HepG2 (cell line): ENCODE results near the gene CNIH3. TPM values are rescaled to one million over a fixed set of nuclear protein-coding genes. Genes with fewer than 3 reads are reported as not detected.

Experiments used
- ATAC-seq: fragments of 200-7000 bp; cut with Tn5 transposase; 3 replicates; pipeline ENCODE4 v1.9.1; 2020; ENCODE audit warnings: mild to moderate bottlenecking, moderate library complexity
- BruUV-seq: library from RNA; stranded (reverse); fragments of 400-500 nt; replicated peaks from 2 replicates; lab custom pipeline; 2021; lab: Mats Ljungman, UMichigan
- CTCF ChIA-PET: fragments of 300-600 bp; formaldehyde crosslinking; extraction: SDS; loops from one replicate; lab custom pipeline; 2021; ENCODE audit warnings: low total read pairs, inconsistent platforms, low intra/inter-chr PET ratio; lab: Yijun Ruan, JAX
- POLR2A ChIA-PET: fragments of 350-600 bp; sonication (Branson Sonifier 250); formaldehyde crosslinking; loops from one replicate; lab custom pipeline; 2020; ENCODE audit warnings: antibody characterized with exemption, inconsistent platforms; lab: Yijun Ruan, JAX
- DNase-seq: peaks from one replicate; pipeline ENCODE4 v3.0.0-alpha.2; 2015; ENCODE audit warnings: low spot score
- FAIRE-seq: peaks from 3 replicates; lab custom pipeline; 2011; peaks lifted over from hg19 to GRCh38; lab: Jason Lieb, UNC
- H2AFZ ChIP-seq: one replicate; pipeline ENCODE4 v1.6.1; 2011; ENCODE audit warnings: low read length, inconsistent platforms
- H3K27ac ChIP-seq: fragments of 300-600 bp; 3 replicates; pipeline ENCODE4 v1.8.0; 2011; ENCODE audit warnings: mixed run types, mild to moderate bottlenecking, mixed read lengths, low read length, inconsistent platforms; ENCODE audit not compliant: insufficient read depth; ENCODE audit errors: extremely low read length
- H3K27me3 ChIP-seq, 2 experiments: fragments of 200-600 bp in 1 of 2; 2 replicates in 1 of 2; 3 replicates in 1 of 2; pipeline versions ENCODE4 v1.6.0 to v1.8.0; 2011; ENCODE audit warnings: low read length in 2 of 2, mild to moderate bottlenecking in 2 of 2, moderate library complexity in 2 of 2, inconsistent platforms in 1 of 2; ENCODE audit not compliant: insufficient read depth in 2 of 2, control insufficient read depth in 1 of 2
- H3K36me3 ChIP-seq, 2 experiments: fragments of 200-600 bp in 1 of 2; replicated peaks in 1 of 2; 2 replicates in 1 of 2; 3 replicates in 1 of 2; pipeline versions ENCODE4 v1.5.1 to v1.8.0; 2011; ENCODE audit warnings: low read length in 2 of 2, inconsistent platforms in 1 of 2; ENCODE audit not compliant: insufficient read depth in 2 of 2, control insufficient read depth in 1 of 2
- H3K4me1 ChIP-seq: 2 replicates; pipeline ENCODE4 v1.5.1; 2012; ENCODE audit warnings: low read length, inconsistent platforms; ENCODE audit not compliant: insufficient read depth
- H3K4me2 ChIP-seq: 2 replicates; pipeline ENCODE4 v1.6.0; 2011; ENCODE audit warnings: low read depth, low read length, inconsistent platforms
- H3K4me3 ChIP-seq, 3 experiments: fragments of 200-600 bp in 1 of 3; sonication (generic), shearing (Covaris generic) in 1 of 3; replicated peaks in 1 of 3; 2 replicates each; pipeline ENCODE4 v1.5.1; 2011 to 2016; ENCODE audit warnings: low read length in 3 of 3, inconsistent platforms in 2 of 3, low read depth in 2 of 3, mild to moderate bottlenecking in 2 of 3, control low read depth in 1 of 3, mixed read lengths in 1 of 3; ENCODE audit not compliant: insufficient read depth in 1 of 3
- H3K79me2 ChIP-seq: one replicate; pipeline ENCODE4 v1.6.1; 2011; ENCODE audit warnings: low read length, inconsistent platforms; ENCODE audit not compliant: insufficient read depth
- H3K9ac ChIP-seq: 2 replicates; pipeline ENCODE4 v1.6.0; 2011; ENCODE audit warnings: mild to moderate bottlenecking, low read depth, low read length, inconsistent platforms; ENCODE audit not compliant: insufficient read depth
- H3K9me3 ChIP-seq: 2 replicates; pipeline ENCODE4 v1.5.1; 2012; ENCODE audit warnings: mild to moderate bottlenecking, low read length
- H4K20me1 ChIP-seq: 2 replicates; pipeline ENCODE4 v1.6.0; 2011; ENCODE audit warnings: inconsistent platforms, mild to moderate bottlenecking, low read length, moderate library complexity; ENCODE audit not compliant: insufficient read depth
- E2F2 ChIP-seq: sonication (generic); formaldehyde crosslinking; IDR thresholded peaks from 2 replicates; pipeline ENCODE4 v1.4.0; 2020; ENCODE audit warnings: missing genetic modification reagents, borderline replicate concordance
- ELK4 ChIP-seq: sonication (generic); formaldehyde crosslinking; IDR thresholded peaks from 2 replicates; pipeline ENCODE4 v1.9.0; 2021; ENCODE audit warnings: missing genetic modification reagents, borderline replicate concordance
- JUNB ChIP-seq: sonication (generic); formaldehyde crosslinking; IDR thresholded peaks from 2 replicates; pipeline ENCODE4 v1.8.0; 2022; ENCODE audit warnings: missing genetic modification reagents, mild to moderate bottlenecking, borderline replicate concordance
- TMF1 ChIP-seq: sonication (generic); formaldehyde crosslinking; IDR thresholded peaks from 2 replicates; pipeline ENCODE4 v1.8.1; 2022; ENCODE audit warnings: low read depth, missing genetic modification reagents
- U2AF1 ChIP-seq: fragments of 200-400 bp; formaldehyde crosslinking; optimal IDR thresholded peaks from 2 replicates; pipeline ENCODE3; 2017; ENCODE audit warnings: mild to moderate bottlenecking, low read depth, low read length
- ZHX1 ChIP-seq: sonication (generic); formaldehyde crosslinking; IDR thresholded peaks from 2 replicates; pipeline ENCODE4 v1.8.1; 2022; ENCODE audit warnings: low read depth, mild to moderate bottlenecking, missing genetic modification reagents
- ZNF354B ChIP-seq: sonication (generic); formaldehyde crosslinking; IDR thresholded peaks from 2 replicates; pipeline ENCODE4 v1.8.0; 2022; ENCODE audit warnings: mild to moderate bottlenecking, missing genetic modification reagents
- ZNF512 ChIP-seq: sonication (generic); formaldehyde crosslinking; IDR thresholded peaks from 2 replicates; pipeline ENCODE4 v1.4.0; 2020; ENCODE audit warnings: mild to moderate bottlenecking, missing genetic modification reagents
- ZNF841 ChIP-seq: sonication (generic); formaldehyde crosslinking; IDR thresholded peaks from 2 replicates; pipeline ENCODE4 v1.8.1; 2023; ENCODE audit warnings: missing genetic modification reagents, borderline replicate concordance
- WGBS: methylation state at CpG from one replicate; pipeline ENCODE4 v1.1.6; 2017; ENCODE audit warnings: low lambda C conversion rate; 5-methylcytosine and 5-hydroxymethylcytosine counted together
- in situ Hi-C: cut with HindIII; loops from 2 replicates; pipeline ENCODE4 v1.10.0; 2017; ENCODE audit warnings: low pct_unique_long_range_greater_than_20kb; ENCODE audit not compliant: extremely low pct_ligation_motif_present
- intact Hi-C: fragments of 100-400 bp; cut with micrococcal nuclease; formaldehyde crosslinking; loops from one replicate; pipeline ENCODE4 v1.10.0; 2022; ENCODE audit not compliant: unreplicated experiment
- polyA plus RNA-seq, 8 experiments: library from polyadenylated mRNA; depleted of rRNA in 3 of 8; stranded (reverse) in 7 of 8; unstranded in 1 of 8; fragments of >200 nt; fragmentation: Illumina TruSeq in 4 of 8; extraction: Trizol in 4 of 8; gene quantifications; 2 replicates each; pipeline versions ENCODE4 v1.2.1 to v1.2.3, GENCODE V29; 2011 to 2016; ENCODE audit warnings: low read depth in 4 of 8, missing spikeins in 1 of 8, mixed read lengths in 1 of 8; ENCODE audit not compliant: insufficient read depth in 1 of 8
- total RNA-seq, 5 experiments: library from RNA; depleted of rRNA; stranded (reverse); fragments of >200 nt; fragmentation: Illumina TruSeq; extraction: Trizol; gene quantifications; 2 replicates each; pipeline ENCODE4 v1.2.3, GENCODE V29; 2016; ENCODE audit warnings: low read depth in 1 of 5

The CNIH3 gene
- total and polyA plus RNA-seq, 2 of the 13 experiments (the other 11 are each of a cell fraction or from before 2014, with no cell fraction given) = 0.36 to 1.1 TPM

GRCh38 chr1:224591326-224591725, 24.8 kb upstream of the CNIH3 start:
- DNase-seq = no peak
- Histone ChIP-seq H3K79me2 (no peaks in the 10 kb centered on the region), H3K9ac (no peak overlapping the region), H2AFZ (no peak overlapping the region)
- FAIRE-seq = no peak
- TF ChIP-seq U2AF1 (no peak), ZHX1 (CRISPR knock-in tag) (no peak), ZNF512 (no peak), ELK4 (CRISPR knock-in tag) (no peak), ZNF841 (no peak), E2F2 (no peak), ZNF354B (CRISPR knock-in tag) (no peak), TMF1 (no peak), JUNB (no peak)
- TF ChIP-seq, all 625 proteins: peak for 0
- POLR2A ChIA-PET = no interaction called here
- CTCF ChIA-PET = no interaction called here
- H3K27ac ChIP-seq = no peak overlapping the region
- H4K20me1 ChIP-seq = no peaks in the 10 kb centered on the region
- no peak overlapping the region for H3K4me3 ChIP-seq
- no peak for ATAC-seq
- no peaks in the 10 kb centered on the region for H3K36me3 ChIP-seq
- H3K9me3 ChIP-seq = no peaks in the 10 kb centered on the region
- intact Hi-C loops = no loop called here
- BruUV-seq = no TSS peak
- no peak overlapping the region for H3K4me2 ChIP-seq
- 0% methylated on average over 1 of the region's 1 CpG for WGBS
- no peaks in the 10 kb centered on the region for H3K4me1 ChIP-seq
- no peaks in the 10 kb centered on the region for H3K27me3 ChIP-seq
- in situ Hi-C loops = no loop called here
